HG02763 (cell line): ENCODE results near the gene TMPRSS11A.

Experiments used
- ATAC-seq: cut with Tn5 transposase; IDR thresholded peaks from one replicate; pipeline ENCODE4 v1.9.1; 2021; ENCODE audit warnings: mild to moderate bottlenecking, moderate library complexity; ENCODE audit not compliant: unreplicated experiment

Gene TMPRSS11A

DNA sequence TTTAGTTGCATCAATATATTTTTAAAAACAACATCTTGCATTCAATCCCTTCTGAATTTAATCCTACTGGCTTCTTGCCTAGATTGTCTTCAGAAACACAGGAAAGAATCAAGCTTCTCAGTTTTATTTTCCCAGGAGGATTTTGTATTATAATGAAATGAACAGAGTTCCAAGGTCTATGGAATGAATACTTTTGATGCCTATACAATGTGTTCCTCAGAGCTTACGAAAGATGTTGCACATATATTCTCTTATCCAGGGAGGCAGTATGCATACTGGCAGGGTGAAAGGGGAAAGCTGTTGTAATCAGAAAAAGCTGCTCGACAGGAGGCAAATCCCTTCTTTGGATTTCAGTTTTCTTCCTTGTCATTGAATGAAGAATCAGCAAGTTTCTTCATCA, 88.3 kb downstream of the TMPRSS11A start:
- no peak for ATAC-seq

DNA sequence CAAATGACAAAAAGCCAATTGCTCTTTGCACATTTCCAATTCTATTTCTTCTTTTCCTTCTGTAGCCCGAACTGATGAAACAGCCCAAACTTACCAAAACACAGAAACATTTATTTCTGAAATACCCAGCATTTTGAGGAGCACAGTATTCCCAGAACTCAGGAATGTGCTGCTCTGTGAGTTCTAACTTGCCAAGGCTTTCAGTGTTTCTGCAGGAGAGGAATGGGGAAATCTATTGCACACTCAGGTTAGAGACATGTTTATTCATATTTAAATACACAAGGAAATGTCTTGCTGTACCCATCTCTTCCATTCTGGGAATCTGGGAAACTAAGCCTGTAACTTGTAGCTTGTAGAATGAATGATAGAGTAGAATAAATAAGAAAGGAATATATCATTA, 90.2 kb downstream of the TMPRSS11A start:
- no peak for ATAC-seq

DNA sequence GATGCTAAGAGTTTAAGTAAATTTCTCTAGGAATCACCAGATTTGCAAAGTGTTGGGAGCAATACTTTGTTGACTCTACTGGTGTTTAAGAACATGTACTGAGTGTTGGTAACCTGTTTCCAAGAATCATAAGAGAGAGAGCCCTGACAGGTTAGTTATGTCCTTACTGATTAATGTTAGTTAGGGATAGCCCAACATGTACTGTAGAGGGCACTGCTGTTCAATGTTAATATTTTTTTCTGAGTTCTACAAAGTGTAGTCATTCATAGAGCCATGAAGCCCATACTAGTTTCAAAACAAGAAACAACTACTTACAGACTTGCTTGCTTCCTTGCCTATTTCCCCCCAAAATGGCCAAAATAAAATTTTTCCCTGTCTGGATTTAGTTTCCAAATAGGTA, 91.4 kb downstream of the TMPRSS11A start:
- ATAC-seq: no peak

DNA sequence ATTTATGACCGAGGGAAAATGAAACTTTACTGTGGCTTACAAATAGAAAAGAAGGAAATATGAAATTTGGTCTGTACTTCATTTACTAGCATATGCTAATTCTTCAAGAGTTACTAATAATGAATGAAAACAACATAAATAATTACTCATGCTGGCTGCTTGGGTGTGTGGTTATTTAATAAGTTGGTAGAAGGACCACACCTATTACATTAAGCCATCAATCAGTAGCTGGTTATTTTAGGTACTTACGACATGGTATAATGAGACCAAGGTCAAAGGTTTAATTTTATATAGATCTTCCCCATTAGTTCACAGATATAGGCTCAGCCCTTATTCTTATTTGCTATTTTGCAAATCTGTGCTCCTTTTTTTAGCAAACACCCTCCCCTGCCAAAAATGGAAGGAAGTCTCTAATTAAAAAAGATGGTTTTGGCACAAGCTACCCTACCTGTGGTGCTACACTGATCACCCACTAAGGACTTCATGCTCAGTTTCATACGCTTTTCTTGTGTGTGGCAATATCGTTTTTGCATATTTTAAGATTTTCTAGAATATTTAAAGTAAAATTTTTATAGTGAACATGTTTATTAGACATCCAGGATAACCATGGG, 93.6 kb downstream of the TMPRSS11A start:
- no peak for ATAC-seq

DNA sequence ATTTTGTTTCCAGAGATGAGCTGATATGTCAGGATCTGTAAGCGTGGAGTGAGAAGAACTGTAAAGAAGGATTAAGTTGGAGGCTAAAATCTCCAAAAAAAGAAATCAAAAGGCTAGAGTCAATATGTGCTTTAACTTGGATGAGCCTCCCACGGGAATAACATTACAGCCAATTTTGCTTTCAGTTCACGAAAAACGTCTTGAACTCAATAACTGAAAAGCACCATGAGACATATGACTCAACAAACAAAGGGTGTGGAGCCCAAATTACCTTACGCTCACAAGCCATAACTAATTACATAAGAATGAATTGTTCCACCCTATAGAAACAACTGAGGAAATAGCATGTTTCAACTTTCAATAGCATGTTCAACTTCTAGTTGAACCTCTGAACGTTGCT, 101.8 kb downstream of the TMPRSS11A start:
- ATAC-seq: no peak
